ENCODE data around the gene PDGFD. TPM values are rescaled to one million over a fixed set of nuclear protein-coding genes. Genes with fewer than 3 reads are reported as not detected.
A peak's percentile ranks its signal among the peaks of the same experiment; 100 is the strongest.

PDGFD gene
- polyA plus RNA-seq, 1 of the 3 experiments (the other 2 are of a cell fraction): 4.8 TPM

GRCh38 chr11:103997082-103997481, 166.9 kb downstream of the PDGFD start (continued):
- TF ChIP-seq REST (IDR thresholded peaks at IDR 0.05; ENCODE audit: low read depth, low read length) (no peak), GABPA (IDR thresholded peaks at IDR 0.05; ENCODE audit: low read depth) (no peak), FOSL2 (IDR thresholded peaks at IDR 0.05; ENCODE audit: borderline replicate concordance, low read depth) (no peak), YY1 (IDR thresholded peaks at IDR 0.05; ENCODE audit: low read depth) (no peak), EP300 (IDR thresholded peaks at IDR 0.05; ENCODE audit: borderline replicate concordance in 1 of 2, low read depth in 1 of 2, low read length in 1 of 2) (no peak), TAF1 (IDR thresholded peaks at IDR 0.05; ENCODE audit: borderline replicate concordance, low read depth, low read length) (no peak), GATA2 (CRISPR knock-in tag; IDR thresholded peaks at IDR 0.05) (no peak)

DNA sequence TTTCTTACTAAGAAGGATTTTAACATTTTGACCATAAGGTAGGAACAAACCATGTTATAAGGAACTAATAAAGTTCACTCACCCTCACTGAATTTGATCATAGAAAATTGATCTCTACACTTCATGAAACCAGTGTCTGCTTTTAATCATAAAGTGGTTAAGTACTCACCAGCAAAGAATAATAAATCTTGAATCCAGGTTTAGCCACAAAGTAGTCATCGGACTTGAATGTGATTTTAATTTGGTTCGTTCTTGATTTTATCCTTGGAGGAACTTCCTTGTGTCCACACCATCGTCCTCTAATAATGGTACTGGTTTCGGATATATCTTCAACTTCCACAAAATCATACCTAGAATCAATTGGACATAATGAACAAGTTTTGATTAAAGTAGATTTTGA, 168.1 kb downstream of the PDGFD start:
- Histone ChIP-seq H3K9me2 (no peaks in the 10 kb centered on the region), H3K27me3 (ENCODE audit: insufficient read depth) (no peaks in the 10 kb centered on the region), H3K4me2 (no peak overlapping the region), H3K4me3 (ENCODE audit: low read depth in 2 of 2, low read length in 1 of 2) (no peak overlapping the region), H3K27ac (ENCODE audit: low read depth in 2 of 2, low read length in 1 of 2) (no peak overlapping the region), H3K36me3 (replicated peaks in 1 of 2; ENCODE audit: control insufficient read depth in 1 of 2, insufficient read depth in 2 of 2, low read length in 1 of 2) (no peaks in the 10 kb centered on the region), H3K9ac (no peak overlapping the region), H3F3A (replicated peaks; ENCODE audit: insufficient read depth) (no peaks in the 10 kb centered on the region), H3K4me1 (ENCODE audit: control insufficient read depth in 1 of 2, insufficient read depth in 2 of 2, low read depth in 1 of 2, low read length in 1 of 2) (no peaks in the 10 kb centered on the region; a peak in 1 of 4 replicates), H3K79me2 (ENCODE audit: insufficient read depth) (no peaks in the 10 kb centered on the region), H2AFZ (ENCODE audit: low read depth) (no peak overlapping the region; the same call in 1 of the 2 replicates), H4K20me1 (ENCODE audit: insufficient read depth) (no peaks in the 10 kb centered on the region), H3K9me3 (no peaks in the 10 kb centered on the region)
- WGBS (ENCODE audit: low lambda C conversion rate): 85% methylated on average over 4 of the region's 4 CpGs
- CTCF ChIA-PET: no interaction called here
- DNase-seq: no peak
- POLR2A ChIA-PET: no interaction called here
- TF ChIP-seq FOXM1 (IDR thresholded peaks at IDR 0.05; ENCODE audit: low read depth) (no peak), TEAD4 (IDR thresholded peaks at IDR 0.05; ENCODE audit: borderline replicate concordance, insufficient read depth) (no peak), YY1 (IDR thresholded peaks at IDR 0.05; ENCODE audit: low read depth) (no peak), RXRA (IDR thresholded peaks at IDR 0.05; ENCODE audit: borderline replicate concordance, low read depth) (no peak), RFX5 (IDR thresholded peaks at IDR 0.05; ENCODE audit: low read length) (no peak), FOSL2 (IDR thresholded peaks at IDR 0.05; ENCODE audit: borderline replicate concordance, low read depth) (no peak), TCF12 (IDR thresholded peaks at IDR 0.05) (peak; percentile 47; the same call in 1 of the 2 replicates), FOXJ3 (CRISPR knock-in tag; IDR thresholded peaks at IDR 0.05) (no peak)
- TF ChIP-seq, protein P1, sequence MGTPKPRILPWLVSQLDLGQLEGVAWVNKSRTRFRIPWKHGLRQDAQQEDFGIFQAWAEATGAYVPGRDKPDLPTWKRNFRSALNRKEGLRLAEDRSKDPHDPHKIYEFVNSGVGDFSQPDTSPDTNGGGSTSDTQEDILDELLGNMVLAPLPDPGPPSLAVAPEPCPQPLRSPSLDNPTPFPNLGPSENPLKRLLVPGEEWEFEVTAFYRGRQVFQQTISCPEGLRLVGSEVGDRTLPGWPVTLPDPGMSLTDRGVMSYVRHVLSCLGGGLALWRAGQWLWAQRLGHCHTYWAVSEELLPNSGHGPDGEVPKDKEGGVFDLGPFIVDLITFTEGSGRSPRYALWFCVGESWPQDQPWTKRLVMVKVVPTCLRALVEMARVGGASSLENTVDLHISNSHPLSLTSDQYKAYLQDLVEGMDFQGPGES (IDR thresholded peaks at IDR 0.05; ENCODE audit: low read depth, low read length): no peak
